ENCODE data around the gene SLC9A7. TPM values are rescaled to one million over a fixed set of nuclear protein-coding genes. Genes with fewer than 3 reads are reported as not detected.

The SLC9A7 gene
- total RNA-seq, 4 donors from 2014 or later: 2.8 to 10.7 (median 3.3) TPM

- intact Hi-C loops (cut with DNase I): loop anchor here (5.0 kb wide), 1 partner anchor 118 kb away; no protein-coding TSS in a partner anchor
- TF ChIP-seq POLR2AphosphoS5 (IDR thresholded peaks at IDR 0.05): no peak
- no peak for TF ChIP-seq CTCF (IDR thresholded peaks at IDR 0.05)
- TF ChIP-seq POLR2A (IDR thresholded peaks at IDR 0.05; ENCODE audit: low read depth): no peak
- no peak for TF ChIP-seq EP300 (IDR thresholded peaks at IDR 0.05)
- H3K9me3 ChIP-seq: peaks cover 0 to 8% (median 0%) of the 10 kb centered on the region in 4 donors
- H3K4me1 ChIP-seq: peaks cover 3 to 16% (median 8%) of the 10 kb centered on the region in 4 donors
- H3K36me3 ChIP-seq: no peaks in the 10 kb centered on the region
- no peak for DNase-seq (ENCODE audit: extremely low spot score)
- H3K27ac ChIP-seq (replicated peaks in 1 of 4): no peak overlapping the region
- H3K4me3 ChIP-seq: no peak overlapping the region
- peaks cover 0 to 1% (median 0%) of the 10 kb centered on the region in 4 donors for H3K27me3 ChIP-seq
These were observed 189.3 kb downstream of the SLC9A7 start for GRCh38 chrX:46569621-46570020.

- DNase-seq (ENCODE audit: extremely low spot score): no peak
- no peak overlapping the region for H3K27ac ChIP-seq (replicated peaks in 1 of 4)
- no peaks in the 10 kb centered on the region for H3K9me3 ChIP-seq
- H3K4me1 ChIP-seq: no peaks in the 10 kb centered on the region
- H3K4me3 ChIP-seq: no peak overlapping the region
- intact Hi-C loops (cut with DNase I): no loop called here
- H3K27me3 ChIP-seq: no peaks in the 10 kb centered on the region
- TF ChIP-seq CTCF (IDR thresholded peaks at IDR 0.05) (no peak), POLR2AphosphoS5 (IDR thresholded peaks at IDR 0.05) (no peak), POLR2A (IDR thresholded peaks at IDR 0.05; ENCODE audit: low read depth) (no peak), EP300 (IDR thresholded peaks at IDR 0.05) (no peak)
- no peaks in the 10 kb centered on the region for H3K36me3 ChIP-seq
These were observed 191.5 kb downstream of the SLC9A7 start for GRCh38 chrX:46567388-46567787.

GRCh38 chrX:46561824-46562657 lies 196.9 kb downstream of the SLC9A7 start:
- TF ChIP-seq EP300 (IDR thresholded peaks at IDR 0.05): no peak
- no peak for TF ChIP-seq POLR2AphosphoS5 (IDR thresholded peaks at IDR 0.05)
- TF ChIP-seq POLR2A (IDR thresholded peaks at IDR 0.05; ENCODE audit: low read depth): no peak
- no peak for TF ChIP-seq CTCF (IDR thresholded peaks at IDR 0.05)
- 76% methylated on average over 6 of the region's 6 CpGs for WGBS
- H3K4me1 ChIP-seq: peaks cover 0 to 3% (median 0%) of the 10 kb centered on the region in 4 donors
- no peak overlapping the region for H3K27ac ChIP-seq (replicated peaks in 1 of 4)
- no peaks in the 10 kb centered on the region for H3K36me3 ChIP-seq
- intact Hi-C loops (cut with DNase I): no loop called here
- H3K4me3 ChIP-seq: no peak overlapping the region
- no peak for DNase-seq (ENCODE audit: extremely low spot score)
- no peaks in the 10 kb centered on the region for H3K9me3 ChIP-seq
- no peaks in the 10 kb centered on the region for H3K27me3 ChIP-seq

GRCh38 chrX:46559062-46559461 lies 199.9 kb downstream of the SLC9A7 start:
- TF ChIP-seq POLR2A (IDR thresholded peaks at IDR 0.05; ENCODE audit: low read depth): no peak
- no peak for TF ChIP-seq POLR2AphosphoS5 (IDR thresholded peaks at IDR 0.05)
- TF ChIP-seq CTCF (IDR thresholded peaks at IDR 0.05): no peak
- no peak for TF ChIP-seq EP300 (IDR thresholded peaks at IDR 0.05)

More at GRCh38 chrX:46559062-46559461, 199.9 kb downstream of the SLC9A7 start:
- H3K36me3 ChIP-seq: no peaks in the 10 kb centered on the region
- H3K27me3 ChIP-seq: no peaks in the 10 kb centered on the region
- DNase-seq (ENCODE audit: extremely low spot score): no peak
- intact Hi-C loops (cut with DNase I): loop anchor here (5.0 kb wide), 1 partner anchor 128 kb away; no protein-coding TSS in a partner anchor
- 83% methylated on average over 3 of the region's 3 CpGs for WGBS
- no peak overlapping the region for H3K27ac ChIP-seq (replicated peaks in 1 of 4)
- peaks cover 0 to 3% (median 0%) of the 10 kb centered on the region in 4 donors for H3K4me1 ChIP-seq
- no peak overlapping the region for H3K4me3 ChIP-seq
- no peaks in the 10 kb centered on the region for H3K9me3 ChIP-seq
